Keratinocyte (primary cell): ENCODE measurements around the gene SNRK. TPM values are rescaled to one million over a fixed set of nuclear protein-coding genes. Genes with fewer than 3 reads are reported as not detected.

Experiments
- DNase-seq: peaks from one replicate; pipeline ENCODE4 v3.0.0-alpha.2; 2011; ENCODE audit warnings: low read depth, missing footprints, low spot score
- FAIRE-seq: peaks from 2 replicates; lab custom pipeline; 2011; peaks lifted over from hg19 to GRCh38; lab: Jason Lieb, UNC
- H2AFZ ChIP-seq: 2 replicates; pipeline ENCODE4 v1.6.0; 2012; ENCODE audit warnings: low read length, control low read depth, inconsistent platforms; ENCODE audit not compliant: control insufficient read depth
- H3K27ac ChIP-seq: 2 replicates; pipeline ENCODE4 v1.5.1; 2011; ENCODE audit warnings: low read length; ENCODE audit not compliant: control insufficient read depth, insufficient read depth
- H3K27me3 ChIP-seq: 3 replicates; pipeline ENCODE4 v1.6.0; 2011; ENCODE audit warnings: low read length; ENCODE audit not compliant: control insufficient read depth, insufficient read depth; ENCODE audit errors: extremely low read depth
- H3K36me3 ChIP-seq, 2 experiments: 2 replicates in 1 of 2; 3 replicates in 1 of 2; pipeline ENCODE4 v1.5.1; 2011; ENCODE audit warnings: low read length in 2 of 2, mild to moderate bottlenecking in 1 of 2; ENCODE audit not compliant: control insufficient read depth in 2 of 2, insufficient read depth in 2 of 2; ENCODE audit errors: extremely low read depth in 1 of 2
- H3K4me1 ChIP-seq: 3 replicates; pipeline ENCODE4 v1.5.1; 2011; ENCODE audit warnings: low read length; ENCODE audit not compliant: control insufficient read depth, insufficient read depth; ENCODE audit errors: extremely low read depth
- H3K4me2 ChIP-seq: 3 replicates; pipeline ENCODE4 v1.6.0; 2011; ENCODE audit warnings: low read depth, low read length; ENCODE audit not compliant: control insufficient read depth, insufficient read depth; ENCODE audit errors: extremely low read depth
- H3K4me3 ChIP-seq, 3 experiments: fragments of 200-600 bp in 1 of 3; sonication (generic) in 1 of 3; 2 replicates in 2 of 3; 3 replicates in 1 of 3; pipeline ENCODE4 v1.5.1; 2011 to 2016; ENCODE audit warnings: low read length in 3 of 3, mild to moderate bottlenecking in 3 of 3, control low read depth in 2 of 3, inconsistent platforms in 1 of 3, low read depth in 1 of 3, mixed read lengths in 1 of 3, mixed run types in 1 of 3, moderate library complexity in 1 of 3; ENCODE audit not compliant: control insufficient read depth in 2 of 3, insufficient read depth in 2 of 3; ENCODE audit errors: extremely low read depth in 1 of 3
- H3K79me2 ChIP-seq: 2 replicates; pipeline ENCODE4 v1.6.0; 2012; ENCODE audit warnings: low read length; ENCODE audit not compliant: control insufficient read depth, insufficient read depth
- H3K9ac ChIP-seq: 3 replicates; pipeline ENCODE4 v1.6.0; 2011; ENCODE audit warnings: low read length; ENCODE audit not compliant: control insufficient read depth, insufficient read depth; ENCODE audit errors: extremely low read depth
- H3K9me1 ChIP-seq: 3 replicates; pipeline ENCODE4 v1.6.0; 2011; ENCODE audit warnings: low read length; ENCODE audit not compliant: control insufficient read depth, insufficient read depth; ENCODE audit errors: extremely low read depth
- H3K9me3 ChIP-seq: 2 replicates; pipeline ENCODE4 v1.5.1; 2012; ENCODE audit warnings: low read depth, low read length; ENCODE audit not compliant: control insufficient read depth
- H4K20me1 ChIP-seq: 3 replicates; pipeline ENCODE4 v1.6.0; 2011; ENCODE audit warnings: low read length; ENCODE audit not compliant: control insufficient read depth, insufficient read depth; ENCODE audit errors: extremely low read depth
- CTCF ChIP-seq, 3 experiments: IDR thresholded peaks in 1 of 3; conservative IDR thresholded peaks in 1 of 3; optimal IDR thresholded peaks in 1 of 3; 2 replicates in 2 of 3; 3 replicates in 1 of 3; pipeline versions ENCODE3 to v1.5.1; 2011; ENCODE audit warnings: low read length in 3 of 3, mild to moderate bottlenecking in 3 of 3, moderate library complexity in 2 of 3, control low read depth in 1 of 3, inconsistent platforms in 1 of 3; ENCODE audit not compliant: insufficient read depth in 2 of 3; ENCODE audit errors: extremely low read depth in 1 of 3
- EZH2 ChIP-seq: IDR thresholded peaks from one replicate; pipeline ENCODE4 v1.6.1; 2012; ENCODE audit warnings: inconsistent platforms, mild to moderate bottlenecking, low read length, moderate library complexity
- dilution Hi-C: fragments of 300-500 bp; cut with MboI; formaldehyde crosslinking; loops from one replicate; pipeline ENCODE4 v1.7.0; 2020; ENCODE audit warnings: low sequenced_read_pairs; ENCODE audit not compliant: extremely low pct_ligation_motif_present
- polyA plus RNA-seq, 5 experiments: library from polyadenylated mRNA; depleted of rRNA in 3 of 5; stranded (reverse) in 3 of 5; stranded (forward) in 1 of 5; unstranded in 1 of 5; fragments of >200 nt; gene quantifications; 1 replicate in 1 of 5; 2 replicates in 3 of 5; 3 replicates in 1 of 5; pipeline versions ENCODE4 v1.2.1 to v1.2.3, GENCODE V29; 2011 to 2012; ENCODE audit warnings: missing spikeins in 2 of 5, low read depth in 1 of 5, low replicate concordance in 1 of 5

SNRK gene
- polyA plus RNA-seq, 1 donor (not counting 4 experiments of a cell fraction or from before 2014, with no cell fraction given): 15.7 TPM

- H3K9me3 ChIP-seq: no peaks in the 10 kb centered on the region
- no peaks in the 10 kb centered on the region for H4K20me1 ChIP-seq
- TF ChIP-seq CTCF (optimal IDR thresholded peaks at IDR 0.05 in 1 of 3, IDR thresholded peaks at IDR 0.05 in 1 of 3, conservative IDR thresholded peaks at IDR 0.05 in 1 of 3; ENCODE audit: extremely low read depth in 1 of 3, insufficient read depth in 2 of 3, low read length in 3 of 3) (no peak), EZH2 (no peak)
- peaks cover 2% of the 10 kb centered on the region for H3K4me1 ChIP-seq
- peaks cover 56% of the 10 kb centered on the region for H3K79me2 ChIP-seq
- H3K4me2 ChIP-seq: no peak overlapping the region
- dilution Hi-C loops: no loop called here
- H3K27me3 ChIP-seq: no peaks in the 10 kb centered on the region
- FAIRE-seq (no peak), DNase-seq (no peak)
- no peak overlapping the region for H3K4me3 ChIP-seq
- peaks cover 10% of the 10 kb centered on the region in 2 experiments for H3K36me3 ChIP-seq
- H3K9me1 ChIP-seq: peaks cover 2% of the 10 kb centered on the region
- H2AFZ ChIP-seq: no peak overlapping the region
- H3K27ac ChIP-seq: no peak overlapping the region
- H3K9ac ChIP-seq: no peak overlapping the region
Observed at GRCh38 chr3:43317461-43318316, 31.3 kb downstream of the SNRK start.

- dilution Hi-C loops: no loop called here
- FAIRE-seq: no peak
- Histone ChIP-seq H3K9me1 (peaks cover 2% of the 10 kb centered on the region), H3K79me2 (peaks cover 60% of the 10 kb centered on the region), H3K4me1 (peaks cover 2% of the 10 kb centered on the region), H3K9me3 (no peaks in the 10 kb centered on the region), H4K20me1 (no peaks in the 10 kb centered on the region), H3K4me3 (no peak overlapping the region), H3K27ac (no peak overlapping the region), H2AFZ (no peak overlapping the region), H3K9ac (no peak overlapping the region), H3K36me3 (peaks cover 10% of the 10 kb centered on the region in 2 experiments), H3K27me3 (no peaks in the 10 kb centered on the region), H3K4me2 (no peak overlapping the region)
- TF ChIP-seq EZH2 (no peak), CTCF (optimal IDR thresholded peaks at IDR 0.05 in 1 of 3, IDR thresholded peaks at IDR 0.05 in 1 of 3, conservative IDR thresholded peaks at IDR 0.05 in 1 of 3; ENCODE audit: extremely low read depth in 1 of 3, insufficient read depth in 2 of 3, low read length in 3 of 3) (no peak)
- DNase-seq: no peak
Observed at GRCh38 chr3:43319376-43319775, 33.0 kb downstream of the SNRK start.
